ENCODE measurements around the gene PTPRT. TPM values are rescaled to one million over a fixed set of nuclear protein-coding genes. Genes with fewer than 3 reads are reported as not detected.

Gene PTPRT
- polyA plus RNA-seq, 3 donors, result not detected

- intact Hi-C loops (cut with micrococcal nuclease), result no loop called here
- no peak overlapping the region for H3K4me3 Mint-ChIP-seq
- Histone ChIP-seq H4K20me1 (ENCODE audit: insufficient read depth, low read length) (no peaks in the 10 kb centered on the region), H3K9me3 (replicated peaks in 1 of 2; ENCODE audit: control insufficient read depth in 1 of 2, insufficient read depth in 1 of 2, low read length in 2 of 2) (peaks cover 0 to 27% of the 10 kb centered on the region in 2 donors), H3K4me3 (replicated peaks in 1 of 3; ENCODE audit: low read depth in 2 of 3, low read length in 3 of 3) (no peak overlapping the region), H3K9ac (ENCODE audit: insufficient read depth, low read length, poor library complexity, severe bottlenecking) (no peak overlapping the region), H3K4me2 (replicated peaks; ENCODE audit: extremely low read depth, low read length, poor library complexity, severe bottlenecking) (no peak overlapping the region), H2AFZ (ENCODE audit: insufficient read depth, low read depth, low read length, poor library complexity, severe bottlenecking) (no peak overlapping the region), H3K4me1 (ENCODE audit: control insufficient read depth in 1 of 2, insufficient read depth in 2 of 2, low read length in 2 of 2) (no peaks in the 10 kb centered on the region), H3K36me3 (replicated peaks in 1 of 2; ENCODE audit: control insufficient read depth in 1 of 2, insufficient read depth in 2 of 2, low read length in 2 of 2) (no peaks in the 10 kb centered on the region), H3K27ac (ENCODE audit: low read depth in 1 of 2, low read length in 2 of 2) (no peak overlapping the region), H3K27me3 (ENCODE audit: control insufficient read depth in 2 of 2, insufficient read depth in 2 of 2, low read length in 2 of 2) (no peaks in the 10 kb centered on the region), H3K79me2 (ENCODE audit: insufficient read depth, low read length) (no peaks in the 10 kb centered on the region)
- no peak for TF ChIP-seq CTCF (IDR thresholded peaks at IDR 0.05)
- peaks cover 2 to 15% (median 12%) of the 10 kb centered on the region in 7 donors for H3K9me3 Mint-ChIP-seq
- no peak overlapping the region for H3K27ac Mint-ChIP-seq
- no peak for DNase-seq
- WGBS (ENCODE audit: insufficient coverage), result 73% methylated on average over 4 of the region's 5 CpGs
- no peaks in the 10 kb centered on the region for H3K36me3 Mint-ChIP-seq
- no peaks in the 10 kb centered on the region for H3K27me3 Mint-ChIP-seq (ENCODE audit: low read depth in 3 of 3)
- no peaks in the 10 kb centered on the region for H3K4me1 Mint-ChIP-seq
Observed at GRCh38 chr20:42836339-42836738, 353.4 kb downstream of the PTPRT start.

- no peak overlapping the region for H3K4me2 ChIP-seq (replicated peaks; ENCODE audit: extremely low read depth, low read length, poor library complexity, severe bottlenecking)
- no peaks in the 10 kb centered on the region for H3K4me1 Mint-ChIP-seq
- intact Hi-C loops (cut with micrococcal nuclease), result no loop called here
- H2AFZ ChIP-seq (ENCODE audit: insufficient read depth, low read depth, low read length, poor library complexity, severe bottlenecking), result no peak overlapping the region
- H3K4me3 Mint-ChIP-seq, result no peak overlapping the region
- DNase-seq, result no peak
- TF ChIP-seq CTCF (IDR thresholded peaks at IDR 0.05), result no peak
- WGBS (ENCODE audit: insufficient coverage), result 85% methylated on average over 6 of the region's 6 CpGs
- peaks cover 4 to 11% of the 10 kb centered on the region in 2 donors for H3K9me3 ChIP-seq (replicated peaks in 1 of 2; ENCODE audit: control insufficient read depth in 1 of 2, insufficient read depth in 1 of 2, low read length in 2 of 2)
- H3K27me3 Mint-ChIP-seq (ENCODE audit: low read depth in 3 of 3), result peaks cover 0 to under 1% (median 0%) of the 10 kb centered on the region in 3 donors
- no peak overlapping the region for H3K27ac ChIP-seq (ENCODE audit: low read depth in 1 of 2, low read length in 2 of 2)
- H3K9ac ChIP-seq (ENCODE audit: insufficient read depth, low read length, poor library complexity, severe bottlenecking), result no peak overlapping the region
- no peaks in the 10 kb centered on the region for H3K36me3 ChIP-seq (replicated peaks in 1 of 2; ENCODE audit: control insufficient read depth in 1 of 2, insufficient read depth in 2 of 2, low read length in 2 of 2)
- H4K20me1 ChIP-seq (ENCODE audit: insufficient read depth, low read length), result no peaks in the 10 kb centered on the region
- no peaks in the 10 kb centered on the region for H3K79me2 ChIP-seq (ENCODE audit: insufficient read depth, low read length)
- H3K9me3 Mint-ChIP-seq, result peaks cover 0 to 9% (median 6%) of the 10 kb centered on the region in 7 donors
- no peaks in the 10 kb centered on the region for H3K36me3 Mint-ChIP-seq
- no peak overlapping the region for H3K4me3 ChIP-seq (replicated peaks in 1 of 3; ENCODE audit: low read depth in 2 of 3, low read length in 3 of 3)
- H3K27ac Mint-ChIP-seq, result no peak overlapping the region
- no peaks in the 10 kb centered on the region for H3K27me3 ChIP-seq (ENCODE audit: control insufficient read depth in 2 of 2, insufficient read depth in 2 of 2, low read length in 2 of 2)
- H3K4me1 ChIP-seq (ENCODE audit: control insufficient read depth in 1 of 2, insufficient read depth in 2 of 2, low read length in 2 of 2), result no peaks in the 10 kb centered on the region
Observed at GRCh38 chr20:42807876-42808275, 381.8 kb downstream of the PTPRT start.

All from CD14-positive monocyte (primary cell).